A673 (cell line): ENCODE data around the gene PUDP.

Source experiments
- CTCF ChIP-seq: fragments of 300-800, 200-600 bp; sonication (generic); conservative IDR thresholded peaks from 2 replicates; pipeline ENCODE4 v1.5.1; 2017; ENCODE audit warnings: low read depth, mild to moderate bottlenecking, antibody characterized with exemption, low read length, moderate library complexity, mixed read lengths
- EZH2 ChIP-seq: fragments of 200-600 bp; sonication (generic); IDR thresholded peaks from 2 replicates; pipeline ENCODE4 v1.6.1; 2017; ENCODE audit warnings: borderline replicate concordance, low read depth, mild to moderate bottlenecking, mixed read lengths, antibody characterized with exemption, low read length; ENCODE audit not compliant: poor library complexity, severe bottlenecking

- TF ChIP-seq EZH2: no peak
- no peak for TF ChIP-seq CTCF
These were observed 76.6 kb downstream of the PUDP start for GRCh38 chrX:7071390-7071789.
